ENCODE data around the gene DPY19L1.
"Not testable (repeated sequence)": the region's sequence is repeated elsewhere in the genome, so short reads cannot be mapped to it uniquely, and the experiment has no call there.

Gene DPY19L1

DNA sequence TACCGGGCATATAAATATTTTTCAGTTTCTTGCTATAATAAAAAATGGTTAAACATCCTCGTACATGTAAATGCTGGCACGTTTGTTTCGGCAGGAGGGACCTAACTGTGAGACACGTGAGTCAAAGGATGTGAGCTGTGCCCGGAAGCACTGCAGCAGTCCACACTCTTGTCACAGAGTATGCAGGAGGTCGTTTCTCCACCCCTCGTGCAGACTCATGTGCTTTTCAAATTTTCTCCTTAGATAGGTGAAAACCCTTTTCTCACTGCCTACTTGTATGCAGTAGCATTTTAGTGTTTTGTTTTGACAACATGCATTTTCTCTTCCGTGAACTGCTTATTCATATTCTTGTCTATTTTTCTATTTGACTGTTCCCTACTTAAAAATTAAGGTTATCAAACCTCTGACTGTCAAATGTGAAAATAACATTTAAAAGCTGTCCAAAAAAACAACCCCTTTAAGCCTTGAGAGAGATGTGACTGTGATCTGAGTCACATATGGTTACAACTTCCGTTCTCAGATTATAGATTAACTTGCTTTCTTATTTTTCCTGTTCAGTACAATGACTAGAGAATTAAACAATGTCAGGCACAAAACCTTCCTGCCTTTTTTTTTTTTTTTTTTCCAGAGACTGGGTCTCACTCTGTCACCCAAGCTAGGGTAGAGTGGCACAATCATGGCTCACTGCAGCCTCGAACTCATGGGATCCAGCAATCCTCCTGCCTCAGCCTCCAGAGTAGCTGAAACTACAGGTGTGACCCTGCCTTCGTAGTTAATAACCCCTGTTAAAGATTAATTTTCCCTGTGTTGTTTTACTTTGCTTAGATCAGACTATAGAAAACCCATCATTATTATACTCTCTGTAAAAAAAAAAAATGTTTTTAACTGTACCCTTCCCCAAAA, 45.1 kb downstream of the DPY19L1 start:
- DNase-seq (ENCODE audit: low read depth, low spot score) = peak; percentile 42

DNA sequence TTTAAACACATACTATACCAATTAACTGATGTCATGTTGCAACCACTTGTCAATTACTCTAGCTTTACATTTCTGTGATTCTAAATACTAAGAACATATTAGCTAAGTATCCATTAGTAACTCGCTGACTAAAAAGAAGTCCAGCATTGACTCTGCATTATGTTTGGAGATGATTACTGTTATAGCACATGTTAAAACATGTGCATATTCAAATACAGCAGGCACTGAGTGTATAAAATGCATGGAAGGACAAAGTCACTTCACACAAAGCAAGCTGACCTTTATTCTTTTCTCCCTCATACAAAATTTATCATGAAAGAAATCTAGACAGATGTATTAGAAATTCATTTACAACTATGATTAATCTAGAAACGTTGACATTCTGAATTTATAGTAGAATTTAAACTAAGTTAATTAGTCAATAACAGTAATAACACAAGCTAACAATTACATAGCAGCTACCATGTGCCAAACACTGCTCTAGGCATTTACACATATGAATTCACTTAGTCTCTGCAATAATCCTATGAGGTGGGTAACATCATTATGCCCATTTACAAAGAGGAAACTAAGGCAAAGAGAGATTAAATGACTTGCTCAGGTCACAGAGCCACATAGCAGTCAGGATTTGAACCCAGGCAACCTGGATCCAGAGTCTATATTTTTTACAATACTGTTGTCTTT, 48.7 kb downstream of the DPY19L1 start:
- not testable (repeated sequence) for DNase-seq (ENCODE audit: low read depth, low spot score)

DNA sequence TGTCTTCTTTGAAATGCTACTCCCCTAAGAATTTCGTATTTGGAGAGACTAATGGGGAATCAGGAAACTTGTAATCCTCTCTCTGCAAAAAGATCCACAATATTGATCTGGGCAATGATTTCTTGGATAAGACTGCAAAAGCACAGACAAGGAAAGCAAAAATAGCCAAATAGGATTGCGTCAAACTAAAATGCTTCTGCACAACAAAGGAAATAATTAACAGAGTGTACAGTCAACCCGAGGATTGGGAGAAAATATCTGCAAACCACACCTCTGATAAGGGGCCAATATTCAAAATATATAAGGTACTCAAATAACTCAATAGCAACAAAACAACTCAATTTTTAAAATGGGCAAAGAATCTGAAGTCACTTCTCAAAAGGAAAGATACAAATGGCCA, 52.1 kb downstream of the DPY19L1 start:
- DNase-seq (ENCODE audit: low read depth, low spot score) = not testable (repeated sequence)

DNA sequence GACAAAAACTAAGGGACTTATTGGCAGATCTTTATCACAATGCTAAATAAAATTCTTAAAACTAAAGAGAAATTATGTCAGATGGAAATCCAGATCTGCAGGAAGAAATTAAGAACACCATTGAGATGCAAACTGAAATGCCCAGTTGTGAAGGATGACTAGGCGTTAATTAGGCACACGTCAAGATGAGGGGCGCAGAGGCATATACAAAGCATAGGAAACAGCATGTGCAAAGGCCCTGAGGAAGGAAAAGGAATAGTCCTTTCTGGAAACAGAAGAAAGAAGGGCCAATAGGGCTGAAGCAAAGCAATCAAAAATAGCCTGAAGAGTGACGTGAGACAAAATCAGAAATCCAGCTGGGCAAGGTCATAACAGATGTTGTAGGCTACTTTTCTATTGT, 53.1 kb downstream of the DPY19L1 start:
- not testable (repeated sequence) for DNase-seq (ENCODE audit: low read depth, low spot score)

DNA sequence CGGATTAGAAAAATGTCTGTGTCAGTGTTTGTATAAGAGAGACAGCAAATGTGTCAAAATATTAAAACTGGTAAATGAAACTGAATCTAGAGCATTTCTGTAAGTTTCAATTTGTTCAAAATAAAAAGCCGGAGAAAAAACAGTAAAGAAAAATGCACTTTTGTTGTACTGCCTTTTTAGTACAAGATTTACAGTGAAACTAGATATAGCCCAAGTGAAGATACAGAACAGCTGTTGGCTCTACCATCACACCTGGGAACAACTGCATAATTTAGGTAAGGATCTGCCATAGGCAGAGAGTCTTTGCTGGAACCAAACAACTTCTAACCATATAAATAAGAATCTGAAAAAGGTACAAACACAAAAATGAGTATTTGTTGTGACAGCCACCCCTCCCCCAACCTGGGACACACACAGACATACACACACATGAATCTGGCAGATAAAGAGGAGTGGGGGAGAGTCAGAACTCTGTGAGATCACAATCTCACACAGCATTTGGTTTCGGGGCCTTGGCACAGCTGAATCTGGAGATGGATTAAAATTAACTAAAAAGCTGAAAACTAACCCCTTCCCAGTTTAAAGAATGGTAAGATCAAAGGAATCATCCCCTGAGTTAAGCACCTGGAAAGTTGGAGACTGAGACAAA, 54.8 kb downstream of the DPY19L1 start:
- DNase-seq (ENCODE audit: low read depth, low spot score) = no peak

DNA sequence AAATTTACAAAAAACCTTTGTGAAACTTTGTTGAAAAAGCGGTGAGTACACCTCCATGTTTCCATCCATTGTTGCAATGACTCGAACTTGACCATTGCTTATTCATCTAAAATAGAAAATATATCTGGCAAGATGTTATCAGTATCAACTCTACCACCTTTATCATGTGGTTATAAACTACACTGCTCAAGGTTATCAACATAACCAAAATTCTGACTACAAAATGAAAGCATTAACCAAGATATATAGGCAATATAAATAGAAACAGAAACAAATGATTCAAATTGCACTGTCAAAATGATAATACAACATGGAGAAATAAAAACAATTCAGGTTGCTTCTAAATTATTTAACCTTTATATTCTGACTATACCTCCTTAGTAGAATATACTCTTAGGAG, 58.2 kb downstream of the DPY19L1 start:
- DNase-seq (ENCODE audit: low read depth, low spot score) = not testable (repeated sequence)

DNA sequence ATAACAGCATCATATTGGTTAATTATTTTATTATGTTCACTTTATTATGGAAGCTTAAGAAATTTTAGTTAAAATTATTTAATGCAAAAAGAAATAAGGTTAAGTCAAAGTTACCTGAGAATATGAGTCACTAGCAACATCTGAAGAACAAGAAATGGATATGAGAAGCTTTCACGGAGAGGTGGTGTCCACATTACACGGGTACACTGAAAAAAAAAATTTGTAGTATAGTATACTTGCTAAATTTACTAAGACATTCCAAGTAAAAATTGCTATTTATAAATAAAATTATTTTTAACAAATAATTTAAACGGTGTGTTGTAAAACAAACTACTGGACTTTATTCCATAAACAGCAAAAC, 63.9 kb downstream of the DPY19L1 start:
- no peak for DNase-seq (ENCODE audit: low read depth, low spot score)

DNA sequence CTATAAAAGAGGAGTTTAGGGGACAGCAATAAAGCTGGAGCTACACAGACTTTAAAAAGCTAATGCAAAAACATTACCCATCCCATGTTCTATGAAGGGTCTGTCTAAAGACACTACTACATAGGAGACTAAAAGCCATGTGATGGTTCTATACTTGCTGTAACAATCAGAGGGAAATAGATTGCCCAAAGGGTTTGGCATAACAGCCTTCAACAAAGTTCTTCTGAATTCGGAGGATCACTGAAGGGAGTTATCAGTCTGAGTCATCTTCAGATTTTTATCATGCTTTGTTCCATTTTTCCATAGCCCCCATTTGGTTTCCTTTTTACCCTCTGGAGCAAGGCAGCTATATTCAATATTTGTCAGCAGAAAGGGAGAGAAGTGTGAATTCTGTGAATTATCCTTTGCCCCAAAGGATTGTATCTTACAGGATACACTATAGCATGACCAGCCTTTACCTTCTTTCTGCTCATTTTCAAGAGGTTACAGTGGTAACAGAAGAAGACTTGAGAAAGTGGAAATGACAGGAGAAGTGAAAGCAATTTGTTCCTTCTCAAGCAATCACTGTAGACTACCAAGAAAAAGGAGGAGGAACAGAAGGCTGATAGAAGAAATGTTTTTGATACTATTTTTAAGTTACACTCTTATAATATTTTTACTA, 64.4 kb downstream of the DPY19L1 start:
- not testable (repeated sequence) for DNase-seq (ENCODE audit: low read depth, low spot score)

DNA sequence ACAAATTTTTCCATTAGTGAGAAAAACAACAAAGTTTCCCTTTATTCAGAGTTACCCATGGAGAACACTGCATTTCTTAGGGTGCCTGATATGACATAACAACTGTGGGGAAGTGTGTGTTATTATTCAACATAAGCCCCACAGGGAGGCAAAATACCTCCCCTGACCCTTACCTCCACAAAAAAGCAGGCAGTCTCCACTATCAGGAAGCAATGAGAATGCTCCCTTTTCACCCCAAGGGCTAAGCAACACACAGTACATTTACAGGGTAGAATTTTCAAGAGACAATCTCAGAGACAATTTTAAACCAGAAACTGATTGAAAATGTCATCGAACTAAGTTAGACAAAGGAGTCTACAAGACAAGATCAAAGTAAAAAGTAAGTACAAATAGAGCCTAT, 69.5 kb downstream of the DPY19L1 start:
- not testable (repeated sequence) for DNase-seq (ENCODE audit: low read depth, low spot score)

DNA sequence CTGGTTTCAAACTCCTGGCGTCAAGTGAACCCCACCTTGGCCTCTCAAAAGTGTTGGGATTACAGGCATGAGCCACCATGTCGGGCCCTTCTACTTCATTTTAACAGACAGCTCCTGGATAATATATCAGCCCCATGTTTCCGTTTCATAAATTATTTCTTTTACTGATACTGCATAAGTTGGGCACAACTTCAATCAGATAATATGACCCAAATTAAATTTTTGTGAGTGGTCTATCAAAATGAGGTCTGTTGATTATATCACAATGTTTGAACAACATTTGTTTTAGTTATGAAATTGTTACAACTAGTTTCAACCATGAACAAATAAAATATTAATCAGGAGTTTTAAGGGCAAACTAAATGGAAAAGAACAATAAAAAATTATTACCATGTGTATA, 70.8 kb downstream of the DPY19L1 start:
- not testable (repeated sequence) for DNase-seq (ENCODE audit: low read depth, low spot score)

DNA sequence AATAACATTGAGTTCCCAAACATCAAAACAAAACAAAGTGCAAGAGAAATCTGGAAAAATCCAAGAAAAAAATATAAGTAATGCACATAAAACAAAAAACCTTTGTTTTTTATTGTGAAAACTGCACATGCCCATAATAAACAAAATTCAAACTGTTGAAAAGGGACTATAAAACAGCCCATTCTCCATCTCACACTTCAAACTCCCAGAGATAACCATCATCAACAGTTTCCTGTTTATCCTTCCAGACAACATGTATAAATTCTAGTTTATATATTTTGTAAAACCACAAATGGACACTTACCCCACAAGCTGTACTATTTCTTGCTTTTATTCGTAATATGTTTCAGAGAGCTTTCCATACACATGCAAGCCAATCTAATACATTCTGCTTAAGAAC, 79.3 kb downstream of the DPY19L1 start:
- DNase-seq (ENCODE audit: low read depth, low spot score) = no peak

DNA sequence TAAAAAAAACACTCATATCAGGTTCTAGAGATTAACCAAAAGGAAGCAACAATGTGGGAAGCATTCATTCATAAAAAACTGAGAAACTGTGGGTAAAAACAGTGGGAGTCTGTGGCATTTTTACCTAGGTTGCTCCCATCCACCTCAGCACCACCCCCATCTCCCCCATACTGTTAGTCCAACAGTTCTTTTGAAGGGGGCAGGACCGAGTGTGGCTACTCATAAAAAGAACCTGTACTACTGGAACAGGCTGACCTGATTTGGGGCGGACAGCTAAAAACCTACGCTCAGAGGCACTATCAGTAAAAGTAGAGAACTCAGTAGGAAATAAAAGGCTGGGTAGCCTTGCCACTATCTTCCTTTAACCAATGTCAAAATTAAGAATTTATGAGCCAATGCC, 84.5 kb downstream of the DPY19L1 start:
- DNase-seq (ENCODE audit: low read depth, low spot score) = no peak

DNA sequence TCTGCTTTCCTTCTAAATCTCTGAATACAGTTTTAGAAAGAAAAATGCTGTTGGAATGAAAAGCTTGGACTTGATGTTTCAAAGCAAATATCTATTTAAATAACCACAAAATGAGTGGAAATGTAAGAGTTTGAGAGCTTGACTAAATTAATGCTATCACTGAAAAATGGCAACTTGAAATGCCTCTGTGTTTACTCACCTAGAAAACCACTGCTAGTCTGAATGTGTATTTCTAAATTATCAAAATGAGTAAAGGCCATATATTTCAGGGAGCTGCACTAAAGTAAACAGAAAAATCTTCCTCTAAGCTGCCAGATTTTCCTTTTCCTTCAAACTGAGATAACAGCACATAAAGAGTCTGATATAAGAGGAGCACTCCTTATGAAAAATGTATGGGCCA, 87.9 kb downstream of the DPY19L1 start:
- DNase-seq (ENCODE audit: low read depth, low spot score) = peak; percentile 37

DNA sequence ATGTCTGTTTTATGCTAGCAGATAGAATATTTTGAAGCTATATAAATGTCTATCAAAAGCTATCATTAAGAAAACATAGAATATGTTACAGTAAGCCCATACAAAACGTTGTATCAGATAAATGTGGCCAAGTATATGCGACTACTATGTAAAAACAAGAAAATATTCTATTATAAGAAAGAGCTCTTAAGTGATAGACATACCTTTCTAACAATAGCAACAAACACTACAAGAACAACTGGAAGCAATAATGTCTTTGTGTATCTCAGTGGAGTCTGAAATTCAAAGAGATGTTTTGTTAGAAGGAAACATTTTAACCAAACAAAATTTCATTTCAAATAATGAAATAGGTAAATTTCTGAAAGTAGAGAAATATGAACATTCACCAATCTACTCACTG, 89.9 kb downstream of the DPY19L1 start:
- not testable (repeated sequence) for DNase-seq (ENCODE audit: low read depth, low spot score)

DNA sequence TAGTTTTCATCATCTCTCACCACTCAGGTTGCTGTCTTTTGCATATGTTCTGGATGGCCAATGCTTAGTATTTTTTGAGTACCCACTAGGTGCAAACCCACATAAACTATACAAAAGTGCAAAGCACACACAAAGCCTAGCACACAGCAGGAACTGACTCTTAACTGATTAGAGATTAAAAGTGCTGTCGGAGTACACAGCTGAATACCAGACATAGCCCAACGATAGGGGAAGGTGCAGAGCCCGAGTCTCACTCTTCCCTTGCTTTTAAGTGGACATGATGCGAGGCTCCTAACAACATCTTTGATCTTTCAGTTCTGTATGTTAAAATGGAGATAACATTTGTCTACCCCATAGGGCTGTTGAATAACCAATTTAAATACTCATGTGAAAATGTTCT, 90.8 kb downstream of the DPY19L1 start:
- no peak for DNase-seq (ENCODE audit: low read depth, low spot score)

DNA sequence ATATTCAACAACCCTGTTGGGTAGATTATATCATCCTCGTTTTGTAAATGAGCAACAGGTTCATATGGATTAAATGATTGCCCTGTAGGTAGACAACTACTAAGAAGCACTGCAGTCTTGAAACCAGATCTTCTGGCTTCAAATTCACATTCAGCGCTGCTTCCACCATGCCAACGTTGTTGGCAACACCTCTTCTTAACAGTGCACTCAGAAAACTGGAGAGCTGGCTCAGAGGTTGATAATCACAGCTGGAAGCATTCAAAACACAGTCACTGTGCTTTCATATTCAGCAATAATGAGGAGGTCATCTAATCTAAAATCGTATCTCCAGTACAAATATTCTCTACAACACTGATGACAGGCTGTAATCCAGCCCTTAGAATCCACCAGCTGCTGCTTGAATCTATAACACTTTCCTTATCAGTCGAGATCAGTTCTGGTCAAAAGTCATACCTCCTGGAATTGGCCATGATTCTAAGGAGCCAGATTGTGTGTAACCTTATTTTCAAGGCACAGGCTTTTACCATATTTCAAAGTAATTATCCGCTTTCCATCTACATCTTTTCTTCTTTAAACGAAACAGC, 91.3 kb downstream of the DPY19L1 start:
- not testable (repeated sequence) for DNase-seq (ENCODE audit: low read depth, low spot score)

DNA sequence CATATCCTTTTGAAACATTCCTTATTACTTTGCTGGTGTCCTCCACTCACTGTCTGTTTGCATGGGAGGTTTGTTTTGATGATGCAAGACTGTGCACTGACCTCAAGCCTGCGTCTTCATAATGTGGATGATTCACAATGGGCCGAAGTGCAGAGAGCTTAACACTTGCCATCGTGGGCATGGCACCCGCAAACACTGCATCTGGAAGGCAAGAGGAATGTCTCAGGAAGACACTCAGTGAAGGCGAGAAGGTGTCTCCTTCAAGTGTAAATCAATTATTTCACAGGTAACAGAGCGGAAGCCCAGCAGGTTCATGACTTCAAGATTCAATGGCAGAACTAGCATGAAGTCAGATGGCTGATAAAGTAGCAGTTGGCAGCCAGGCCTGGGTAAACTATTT, 98.1 kb downstream of the DPY19L1 start:
- peak; percentile 38 for DNase-seq (ENCODE audit: low read depth, low spot score)

DNA sequence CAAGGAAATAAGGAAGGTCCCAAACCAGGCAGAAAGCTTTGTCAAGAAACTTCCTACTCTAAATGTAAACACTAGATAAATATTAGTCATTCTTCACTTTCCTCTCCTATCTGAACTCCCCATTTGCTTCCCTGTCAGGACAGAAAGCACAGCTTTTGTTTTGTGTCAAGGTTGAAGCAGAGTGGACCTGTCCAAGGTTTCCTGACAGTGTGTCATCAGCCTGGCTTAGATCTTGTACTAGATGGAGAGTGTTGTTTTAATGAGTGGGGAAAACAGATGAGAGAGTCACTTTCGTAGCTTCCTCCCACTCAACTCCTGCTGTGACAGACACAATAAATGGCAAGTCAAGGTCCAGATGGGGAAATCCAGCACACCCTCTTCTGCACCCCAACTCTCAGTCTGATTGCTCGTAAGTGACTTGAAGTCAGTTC, 101.5 kb downstream of the DPY19L1 start:
- not testable (repeated sequence) for DNase-seq (ENCODE audit: low read depth, low spot score)

DNA sequence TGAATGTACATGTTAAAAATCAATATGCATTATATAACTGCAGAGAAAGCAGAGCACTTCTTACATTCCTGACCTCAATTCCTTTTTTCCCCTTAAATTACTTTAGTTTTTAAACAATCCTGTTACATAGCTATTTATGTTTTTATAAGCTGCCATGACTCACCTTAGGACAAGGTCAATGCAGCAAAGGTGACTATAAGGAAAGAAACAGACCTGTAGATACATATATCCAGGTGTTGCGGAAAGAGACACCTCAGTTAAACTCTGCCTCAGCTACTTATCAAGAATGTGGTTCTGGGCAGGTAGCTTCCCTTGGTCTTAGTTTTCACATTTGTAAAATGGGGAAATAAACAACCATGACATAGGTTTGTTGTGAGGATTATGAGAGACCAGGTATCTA, 105.5 kb downstream of the DPY19L1 start:
- no peak for DNase-seq (ENCODE audit: low read depth, low spot score)

DNA sequence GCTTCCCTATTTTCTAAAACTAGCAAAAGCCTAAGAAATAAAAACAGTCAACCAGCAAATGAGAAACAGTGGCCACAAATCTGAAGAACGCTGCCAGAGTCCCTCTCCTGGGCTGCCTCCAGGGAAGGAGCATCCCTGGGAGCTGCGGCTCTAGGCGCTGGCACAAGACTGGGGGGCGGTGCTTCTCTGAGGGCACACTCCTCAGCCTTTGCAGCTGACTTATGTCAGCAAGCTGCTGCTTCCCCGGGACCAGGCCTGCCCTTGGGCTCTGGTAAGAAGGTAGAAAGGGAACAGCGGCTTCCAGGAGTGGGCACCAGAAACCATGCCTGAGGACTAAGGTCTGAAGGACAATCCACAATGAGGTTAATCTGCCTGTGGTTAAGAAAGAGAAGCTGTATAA, 107.5 kb downstream of the DPY19L1 start:
- not testable (repeated sequence) for DNase-seq (ENCODE audit: low read depth, low spot score)

DNA sequence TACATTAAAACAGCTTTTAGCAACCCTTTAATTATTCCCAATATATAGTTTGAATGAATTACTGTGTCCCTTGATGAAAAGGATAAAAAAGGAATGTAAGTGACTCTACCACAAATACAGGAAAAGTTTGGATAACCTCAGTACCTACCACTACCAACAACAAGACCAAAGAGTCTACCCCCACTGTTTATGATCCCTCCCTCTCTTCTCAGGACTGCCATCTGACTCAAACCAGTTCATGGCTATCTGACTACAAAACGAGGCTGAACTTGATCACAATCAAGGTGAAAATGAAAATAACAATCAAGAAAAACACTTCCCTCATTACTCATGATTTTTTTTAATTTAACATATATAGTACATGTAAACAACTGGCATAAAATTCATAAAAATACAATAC, 108.7 kb downstream of the DPY19L1 start:
- no peak for DNase-seq (ENCODE audit: low read depth, low spot score)

DNA sequence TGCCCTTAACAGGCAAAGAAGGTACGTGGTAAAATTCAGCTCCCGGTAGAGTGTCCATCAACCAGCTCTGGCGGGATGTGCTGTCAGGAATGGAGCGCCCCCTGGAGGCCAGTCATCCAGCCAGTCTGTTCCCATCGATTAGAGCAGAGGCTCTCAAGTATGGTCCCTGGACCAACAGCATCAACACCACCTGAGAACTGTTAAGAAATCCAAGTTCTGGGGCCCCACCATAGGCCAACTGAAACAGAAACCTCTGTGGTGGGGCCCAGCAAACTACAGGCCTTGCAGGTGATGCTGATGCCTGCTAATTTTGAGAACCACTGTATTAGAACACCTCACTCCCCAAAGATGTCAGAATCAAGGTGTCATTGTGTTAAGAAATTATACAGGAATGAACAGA, 109.2 kb downstream of the DPY19L1 start:
- peak; percentile 5 for DNase-seq (ENCODE audit: low read depth, low spot score)

All from astrocyte of the hippocampus (primary cell).